NCI-H2227 (cell line): Measurements from ENCODE around the gene VAT1L.
A peak's percentile ranks its signal among the peaks of the same experiment; 100 is the strongest.

Experiments
- DNase-seq: peaks from one replicate; lab custom pipeline; 2025; ENCODE audit not compliant: unreplicated experiment; lab: John Stamatoyannopoulos, UW

VAT1L gene

GRCh38 chr16:77833921-77834634 lies 45.7 kb downstream of the VAT1L start:
- DNase-seq: no peak

GRCh38 chr16:77834635-77835540 lies 46.5 kb downstream of the VAT1L start:
- no peak for DNase-seq

DNA sequence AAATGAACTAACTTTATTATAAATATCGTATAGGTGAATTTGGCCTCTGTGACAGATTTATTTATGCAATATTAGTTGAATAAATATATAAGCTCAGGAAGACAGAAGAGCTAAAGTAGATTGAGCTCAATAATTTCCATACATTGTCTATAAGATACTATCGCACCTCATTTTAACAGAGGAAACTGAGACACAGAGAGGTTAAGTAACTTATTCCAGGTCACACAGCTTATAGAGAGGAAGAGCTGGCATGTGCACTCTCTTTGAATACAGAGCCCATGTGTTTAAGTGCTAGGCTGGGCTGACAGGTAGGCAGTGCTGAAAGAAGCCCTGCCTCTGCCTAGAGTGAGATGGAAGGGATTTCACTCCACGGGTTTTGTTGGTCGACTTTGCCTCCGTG lies 48.4 kb downstream of the VAT1L start:
- no peak for DNase-seq

- DNase-seq: no peak
Observed at GRCh38 chr16:77838597-77839255, 50.4 kb downstream of the VAT1L start.

- no peak for DNase-seq
Observed at GRCh38 chr16:77840093-77840492, 51.7 kb downstream of the VAT1L start.

- no peak for DNase-seq
Observed at GRCh38 chr16:77840673-77841501, 52.5 kb downstream of the VAT1L start.

DNA sequence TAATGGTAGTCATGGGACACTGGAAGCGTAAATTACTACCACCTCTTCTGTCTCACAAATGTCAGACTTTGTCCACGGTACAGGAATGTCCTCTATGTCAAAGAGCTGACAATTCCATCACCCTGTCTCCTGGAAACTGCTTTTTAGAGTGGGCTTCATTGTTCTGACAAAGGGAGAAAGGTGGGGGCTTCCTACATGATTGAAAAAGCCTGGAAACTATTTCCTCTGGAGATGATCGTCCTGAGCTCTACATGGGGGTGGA lies 53.1 kb downstream of the VAT1L start:
- DNase-seq: no peak

DNA sequence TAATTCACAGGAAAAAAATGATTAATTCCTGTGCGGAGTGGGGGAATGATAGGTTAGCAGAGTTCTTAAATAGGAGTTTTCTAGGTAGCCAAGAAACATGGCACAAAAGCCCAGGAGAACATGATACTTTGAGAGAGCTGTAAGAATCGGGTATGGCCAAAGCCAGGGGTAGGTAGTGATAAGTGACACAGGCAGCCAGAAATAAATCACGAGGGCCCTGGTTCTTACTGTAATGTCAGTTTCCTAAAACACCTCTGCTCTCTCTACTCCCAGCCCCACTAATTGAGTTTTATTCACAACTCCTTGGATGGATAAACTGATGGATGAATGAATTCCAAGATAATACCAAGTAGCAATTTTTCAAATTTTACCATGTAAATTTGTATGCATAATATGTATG lies 54.1 kb downstream of the VAT1L start:
- DNase-seq: no peak

DNA sequence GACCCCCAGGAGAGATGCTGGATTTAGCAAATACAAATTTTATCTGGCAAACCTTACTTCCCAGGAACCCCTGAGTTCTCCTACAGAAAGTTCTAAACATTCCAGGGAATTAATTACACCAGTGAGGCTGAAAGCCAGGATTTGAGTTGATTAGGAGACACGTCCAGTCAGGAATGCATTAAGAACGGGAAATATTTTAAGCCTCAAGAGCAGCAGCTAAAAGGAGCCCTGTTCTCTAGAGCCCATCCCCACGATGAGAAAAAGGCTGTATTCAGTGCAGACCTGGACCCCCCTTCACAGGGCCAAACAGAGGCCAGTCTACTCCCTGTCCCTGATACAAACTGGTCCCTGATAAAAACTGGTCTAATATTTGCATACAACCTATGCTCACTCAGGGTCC lies 55.0 kb downstream of the VAT1L start:
- DNase-seq: no peak

DNA sequence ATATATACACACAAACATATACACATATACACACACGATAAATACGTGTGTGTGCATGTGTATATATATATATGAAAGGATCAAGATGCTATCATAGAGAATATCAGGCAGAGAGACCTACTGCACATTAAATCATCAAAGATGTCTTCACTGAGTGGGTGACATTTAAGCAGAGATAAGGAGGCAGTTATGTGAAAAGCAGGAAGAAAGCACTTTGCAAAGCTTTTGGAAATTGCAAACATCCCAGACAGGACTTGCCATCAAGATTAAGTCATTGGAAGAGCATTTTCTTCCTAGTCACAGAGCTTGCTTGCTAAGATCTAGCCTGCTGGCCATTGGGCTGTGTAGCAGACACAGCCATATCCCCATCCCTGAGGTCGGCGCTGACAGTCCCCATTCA lies 56.4 kb downstream of the VAT1L start:
- no peak for DNase-seq

DNA sequence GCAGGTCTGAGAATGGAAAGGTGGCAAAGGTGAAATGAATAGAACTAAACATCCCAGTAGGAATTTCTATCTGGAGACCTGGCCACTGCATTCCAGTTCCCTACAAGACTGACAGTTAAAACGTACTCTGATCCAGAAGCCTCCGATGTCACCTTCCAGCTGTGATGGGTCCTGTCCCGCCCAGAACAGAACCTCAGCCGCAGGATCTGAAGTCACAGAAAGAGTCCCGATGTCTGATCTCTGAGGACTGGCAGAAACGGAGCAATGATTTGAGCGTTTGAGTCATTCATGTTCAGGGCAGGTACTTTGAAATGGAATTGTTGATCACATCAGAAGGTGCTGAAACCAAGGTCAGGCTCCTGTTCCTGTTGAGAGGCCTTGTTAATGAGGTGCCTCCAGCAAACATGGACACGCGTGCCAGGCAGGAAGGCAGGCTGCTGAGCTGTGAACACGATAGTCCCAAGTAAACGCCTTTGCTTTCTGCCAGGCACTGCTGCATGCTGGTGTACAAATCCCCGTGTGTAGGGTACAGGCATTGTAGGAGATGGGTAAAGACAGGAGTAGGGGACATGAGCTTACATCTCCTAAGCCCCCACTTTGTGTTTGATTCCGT lies 61.4 kb downstream of the VAT1L start:
- no peak for DNase-seq

GRCh38 chr16:77850636-77851333 lies 62.4 kb downstream of the VAT1L start:
- DNase-seq: no peak

DNA sequence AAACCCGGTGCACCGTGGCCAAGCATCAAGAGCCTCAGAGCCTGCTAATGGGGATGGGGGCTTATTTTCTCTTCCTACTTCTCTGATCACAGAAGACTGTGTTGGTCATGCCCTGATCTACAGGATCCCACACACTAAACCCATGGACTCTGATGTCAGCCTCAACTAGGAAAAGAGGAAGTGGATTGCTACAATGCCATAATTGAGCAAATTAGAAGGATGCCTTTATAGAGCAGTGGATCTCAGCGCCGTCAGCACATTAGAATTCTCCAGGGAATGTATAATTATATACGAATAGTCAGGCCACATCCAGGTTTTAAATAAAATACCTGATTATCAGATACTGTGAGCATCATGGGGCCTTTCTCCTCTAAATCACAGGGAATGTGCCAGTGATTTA lies 64.8 kb downstream of the VAT1L start:
- DNase-seq: peak; percentile 8

GRCh38 chr16:77856438-77857160 lies 68.2 kb downstream of the VAT1L start:
- no peak for DNase-seq

DNA sequence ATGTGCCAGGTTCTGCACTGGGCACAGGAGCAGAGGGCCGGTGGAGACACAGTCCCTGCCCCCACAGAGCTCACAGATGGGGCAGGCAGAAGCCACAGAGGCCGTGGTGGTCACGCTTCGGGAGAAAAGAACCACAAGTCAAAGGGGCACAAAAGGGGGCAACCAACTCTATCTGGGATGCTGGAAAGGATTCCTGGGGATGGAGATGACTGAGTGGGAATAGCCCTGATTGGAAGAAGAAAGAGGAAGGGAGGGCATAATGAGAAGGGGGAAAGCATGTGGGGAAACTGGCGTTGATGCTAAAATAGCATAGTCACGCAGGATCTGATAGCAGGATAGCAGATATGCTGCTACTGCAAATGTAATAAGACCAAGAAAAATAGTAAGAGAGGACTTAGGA lies 69.7 kb downstream of the VAT1L start:
- no peak for DNase-seq

GRCh38 chr16:77859493-77860232 lies 71.3 kb downstream of the VAT1L start:
- no peak for DNase-seq

DNA sequence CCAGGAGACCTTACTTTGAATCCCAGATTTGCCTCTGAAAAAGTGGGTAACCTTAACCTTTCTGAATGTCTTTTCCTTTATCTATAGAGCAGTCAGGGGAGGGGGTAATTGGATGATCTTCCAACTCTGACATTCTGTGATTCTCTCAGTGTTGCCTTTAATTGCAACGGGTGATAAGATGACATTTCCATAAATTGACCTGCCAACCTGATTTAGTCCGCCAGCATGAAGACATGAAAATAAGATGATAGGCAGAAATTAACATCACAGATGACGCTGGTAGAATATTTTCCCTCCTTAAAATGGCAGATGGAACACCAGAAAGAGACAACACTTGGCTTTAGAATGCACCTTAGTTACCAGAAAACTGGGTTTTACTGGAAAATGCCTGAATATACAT lies 72.6 kb downstream of the VAT1L start:
- no peak for DNase-seq

DNA sequence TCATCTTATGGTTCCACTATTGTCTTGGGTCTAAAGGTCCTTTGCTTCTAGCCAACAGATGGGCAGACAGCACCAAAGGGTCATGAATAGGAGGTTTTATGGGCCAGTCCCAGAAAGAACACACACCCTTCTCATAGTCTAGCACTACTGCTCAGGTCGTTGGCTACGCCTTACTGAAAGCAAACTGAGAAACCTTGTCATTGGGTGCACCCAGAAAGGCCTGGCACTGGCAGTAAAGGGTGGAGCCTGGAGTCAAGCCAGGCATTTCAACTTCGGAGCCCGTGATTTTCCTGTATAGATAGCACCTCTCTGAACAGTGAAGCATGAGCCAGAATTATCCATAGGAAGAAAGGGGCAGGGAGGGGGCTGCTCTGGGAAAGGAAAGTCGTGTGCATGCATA lies 74.9 kb downstream of the VAT1L start:
- no peak for DNase-seq

GRCh38 chr16:77866752-77867151 lies 78.4 kb downstream of the VAT1L start:
- no peak for DNase-seq
